Stimulated activated CD4-positive, alpha-beta T cell treated with anti-CD3 and anti-CD28 coated beads, Interleukin-1b, Interleukin-23, amount 100 ng/mL, for 24 hours (primary cell): Measurements from ENCODE around the gene FNDC11.

ENCODE experiments used
- DNase-seq, 4 experiments: peaks; one replicate each; pipeline ENCODE4 v3.0.0-alpha.2; 2020; ENCODE audit warnings: low read depth in 4 of 4, low spot score in 1 of 4

FNDC11 gene

DNA sequence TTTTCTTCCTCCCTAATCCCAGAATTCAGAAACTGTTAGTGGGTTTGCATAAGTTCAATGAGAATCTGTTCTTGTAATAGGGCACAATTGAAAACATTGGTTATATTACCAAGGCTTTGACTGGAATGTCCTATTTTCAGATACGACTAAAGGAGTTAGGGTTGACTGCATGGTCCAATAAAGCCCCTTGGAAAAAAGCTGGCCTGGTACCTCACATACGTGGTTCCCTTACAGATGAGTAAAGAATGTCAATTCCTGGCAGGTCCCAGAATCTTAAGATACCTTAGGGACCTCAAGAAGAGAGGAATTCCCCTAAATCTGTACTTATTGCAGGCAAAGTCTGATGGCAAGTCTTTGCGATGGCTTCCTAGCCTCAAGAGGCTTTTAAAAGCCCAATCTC is 28.8 kb upstream of the FNDC11 start:
- DNase-seq = no peak

DNA sequence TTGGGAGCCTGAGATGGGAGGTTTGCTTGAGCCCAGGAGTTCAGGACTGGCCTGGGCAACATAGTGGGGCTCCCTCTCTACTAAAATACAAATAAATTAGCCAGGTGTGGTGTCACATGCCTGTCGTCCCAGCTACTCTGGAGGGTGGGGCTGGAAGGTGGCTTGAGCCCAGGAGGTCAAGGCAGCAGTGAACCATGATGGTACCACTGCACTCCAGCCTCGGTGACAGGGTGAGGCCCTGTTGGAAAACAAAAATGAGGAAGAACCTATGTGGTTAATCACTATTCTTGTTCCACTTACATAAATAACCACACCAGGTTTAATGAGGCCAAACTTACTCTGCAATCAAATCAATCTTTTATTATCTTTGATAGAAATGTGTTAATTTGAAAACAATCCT is 28.0 kb upstream of the FNDC11 start:
- DNase-seq = no peak

DNA sequence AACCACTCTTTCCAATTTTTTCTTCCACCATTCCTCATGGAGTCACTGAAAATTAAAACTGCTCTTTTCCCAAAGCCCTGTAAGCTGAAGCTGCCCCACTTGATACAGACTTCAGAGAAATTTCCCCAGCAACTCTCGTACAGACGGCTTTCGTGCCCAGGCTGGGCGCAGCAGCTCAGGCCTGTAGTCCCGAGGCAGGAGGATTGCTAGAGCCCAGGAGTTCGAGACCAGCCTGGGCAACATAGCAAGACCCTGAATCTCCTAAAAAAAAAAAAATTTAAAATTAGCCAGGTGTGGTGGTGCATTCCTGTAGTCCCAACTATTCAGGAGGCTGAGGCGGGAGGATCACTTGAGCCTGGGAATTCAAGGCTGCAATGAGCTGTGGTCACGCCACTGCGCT is 26.8 kb upstream of the FNDC11 start:
- no peak for DNase-seq

DNA sequence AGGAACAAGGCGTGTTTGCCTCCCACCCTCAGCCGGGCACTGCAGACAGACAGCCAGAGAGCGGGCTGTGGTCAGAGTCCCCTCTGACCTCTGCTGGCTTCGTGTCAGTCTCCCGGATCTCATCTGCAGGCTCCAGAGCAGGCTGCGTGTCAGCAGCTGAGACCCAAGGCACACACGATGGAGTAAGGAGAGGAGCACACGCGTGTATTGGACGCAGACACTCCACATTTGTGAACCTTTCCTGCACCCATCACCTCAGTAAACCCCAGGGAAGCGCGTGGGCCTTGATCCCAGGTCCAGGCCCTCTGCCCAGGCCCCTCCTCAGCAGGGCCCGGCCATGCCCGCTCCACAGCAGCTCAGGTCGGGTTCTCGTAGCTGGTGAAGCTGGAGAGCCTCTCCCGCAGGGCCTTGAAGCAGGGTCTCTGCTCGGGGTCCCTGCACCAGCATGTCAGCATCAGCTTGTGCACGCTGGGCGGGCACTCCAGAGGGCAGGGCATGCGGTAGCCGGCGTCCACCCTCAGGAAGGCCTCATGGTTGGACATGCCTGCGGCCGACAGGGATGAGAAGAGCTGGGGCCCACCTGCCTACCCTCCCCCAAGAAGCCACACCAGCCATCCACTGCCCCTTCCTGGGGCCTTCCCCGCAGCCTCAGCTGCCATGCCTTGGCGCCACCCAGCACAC is 24.6 kb upstream of the FNDC11 start:
- DNase-seq = no peak

DNA sequence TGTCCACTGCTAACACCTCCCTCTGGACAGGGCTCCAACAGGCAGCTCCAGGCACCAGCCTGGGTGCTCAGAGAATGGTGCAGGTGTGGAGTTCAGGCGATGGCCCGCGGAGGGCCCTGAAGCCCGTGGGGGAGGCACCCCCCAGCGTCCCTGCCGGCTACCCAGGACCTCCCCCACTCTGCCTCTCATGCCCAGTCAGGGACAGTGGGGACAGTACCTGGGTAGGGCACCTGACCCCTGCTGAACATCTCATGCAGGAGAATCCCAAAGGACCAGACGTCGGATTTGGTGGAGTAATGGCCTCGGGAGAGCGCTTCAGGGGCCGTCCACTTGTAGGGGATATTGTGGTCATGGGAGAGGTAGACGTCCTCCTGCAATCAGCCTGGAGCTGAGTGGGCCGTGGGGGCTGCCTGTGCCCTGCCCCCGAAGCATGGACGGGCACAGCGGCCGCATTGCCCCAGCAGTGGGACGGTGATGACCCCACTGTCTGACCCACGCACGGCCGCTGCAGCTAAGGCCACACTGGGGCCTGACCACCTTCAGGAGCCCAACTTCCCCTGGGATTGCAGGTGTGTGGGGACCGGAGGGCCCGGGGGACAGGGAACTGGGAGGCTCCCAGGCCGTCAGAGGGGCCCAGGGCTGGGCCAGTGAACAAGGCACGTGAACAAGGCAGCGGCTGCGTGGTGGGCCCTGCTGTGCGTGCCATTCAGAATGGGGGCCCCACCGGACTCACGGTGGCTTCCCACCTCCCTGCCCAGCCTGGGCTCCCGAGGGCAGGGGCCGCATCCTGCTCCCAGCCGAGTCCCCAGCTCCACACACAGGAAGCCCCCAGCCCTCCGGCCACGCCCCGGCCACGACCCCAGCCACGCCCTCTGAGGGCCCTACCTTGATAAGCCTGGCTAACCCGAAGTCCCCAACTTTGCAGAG is 23.8 kb upstream of the FNDC11 start:
- no peak for DNase-seq

DNA sequence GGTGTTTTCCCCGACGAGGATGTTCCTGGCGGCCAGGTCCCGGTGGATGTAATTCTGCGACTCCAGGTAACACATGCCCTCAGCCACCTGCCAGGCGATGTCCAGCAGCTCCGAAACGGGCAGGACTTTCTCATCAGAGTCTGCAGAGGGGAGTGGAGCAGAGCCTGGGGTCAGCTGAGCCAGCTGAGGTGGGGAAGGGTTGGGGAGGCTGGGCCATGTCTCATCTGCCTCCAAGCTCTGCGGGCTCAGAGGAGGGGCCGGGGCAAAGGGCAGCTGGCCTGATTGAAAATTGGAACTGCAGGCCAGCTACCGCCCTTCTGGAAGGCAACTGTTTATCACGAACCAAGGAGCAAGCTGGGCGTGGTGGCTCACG is 23.2 kb upstream of the FNDC11 start:
- DNase-seq = no peak

DNA sequence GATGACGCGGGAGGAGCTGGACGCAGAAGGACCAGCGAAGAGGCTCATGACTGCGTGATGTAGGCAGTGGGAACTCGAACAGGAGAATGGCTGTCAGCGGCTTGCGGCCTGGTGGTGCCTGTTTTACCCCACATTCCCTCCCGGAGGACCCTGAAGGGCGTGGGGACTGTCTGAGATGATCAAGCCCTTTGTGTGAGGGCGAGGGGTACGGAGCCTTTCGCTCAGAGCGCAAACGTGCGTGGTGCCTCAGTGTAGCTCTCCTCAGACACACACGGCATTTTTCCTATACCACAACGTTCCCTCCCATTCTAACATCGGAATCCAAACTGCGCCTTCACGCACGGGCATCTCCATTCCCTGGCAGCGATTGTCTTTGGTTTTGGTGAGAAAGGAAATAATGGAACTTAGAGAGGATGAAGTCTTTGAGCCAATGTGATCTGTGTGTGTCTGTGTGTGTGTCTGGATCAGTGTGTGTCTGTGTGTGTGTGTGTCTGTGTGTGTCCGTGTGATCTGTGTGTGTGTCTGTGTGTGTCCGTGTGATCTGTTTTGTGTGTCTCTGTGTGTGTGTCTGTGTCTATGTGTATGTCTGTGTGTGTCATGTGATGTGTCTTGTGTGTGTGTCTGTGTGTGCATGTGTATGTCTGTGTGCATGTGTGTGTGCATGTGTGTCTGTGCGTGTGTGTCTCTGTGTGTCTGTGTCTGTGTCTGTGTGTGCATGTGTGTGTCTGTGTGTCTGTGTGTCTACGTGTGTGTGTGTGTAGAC is 22.1 kb upstream of the FNDC11 start:
- no peak for DNase-seq

DNA sequence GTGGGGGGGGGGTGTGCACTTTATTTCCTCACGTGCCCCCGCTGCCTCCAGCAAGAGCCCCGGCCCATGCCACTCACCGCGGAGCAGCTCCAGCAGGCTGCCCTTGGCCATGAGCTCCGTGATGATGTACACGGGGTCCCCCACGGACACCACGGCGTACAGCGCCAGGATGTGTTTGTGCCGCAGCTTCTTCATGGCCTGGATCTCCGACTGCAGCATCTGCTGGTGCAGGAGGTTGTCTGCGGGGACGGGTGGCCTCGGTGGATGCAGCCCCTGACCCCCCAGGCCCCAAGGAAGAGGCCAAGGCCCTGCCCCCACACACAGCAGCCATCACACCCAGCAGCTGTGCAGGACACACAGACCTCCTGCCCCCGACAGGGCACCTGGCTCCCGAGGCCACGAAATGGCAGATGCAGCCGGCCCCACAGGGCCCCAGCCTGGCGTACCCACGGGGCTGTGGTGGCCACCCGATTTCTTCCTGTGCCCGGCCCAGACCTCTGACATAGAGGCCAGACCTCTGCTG is 21.4 kb upstream of the FNDC11 start:
- no peak for DNase-seq

DNA sequence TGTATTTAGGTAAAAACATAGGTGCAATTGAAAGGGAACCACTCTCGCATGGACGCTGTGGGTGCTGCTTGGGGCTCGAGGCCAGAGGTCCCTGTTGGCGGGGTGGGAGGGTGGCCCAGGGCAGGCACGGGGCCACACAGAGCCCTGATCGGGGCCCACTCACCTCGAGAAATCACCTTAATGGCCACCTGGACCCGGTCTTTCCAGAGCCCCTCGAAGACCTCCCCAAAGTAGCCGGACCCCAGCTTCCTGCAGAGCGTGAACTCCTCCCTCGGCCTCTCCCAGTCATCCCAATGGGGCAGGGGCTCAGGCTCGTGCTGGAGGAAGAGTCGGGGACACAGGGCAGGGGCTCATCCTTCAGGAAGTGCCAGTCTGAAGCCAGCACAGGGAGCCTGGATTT is 20.6 kb upstream of the FNDC11 start:
- no peak for DNase-seq

DNA sequence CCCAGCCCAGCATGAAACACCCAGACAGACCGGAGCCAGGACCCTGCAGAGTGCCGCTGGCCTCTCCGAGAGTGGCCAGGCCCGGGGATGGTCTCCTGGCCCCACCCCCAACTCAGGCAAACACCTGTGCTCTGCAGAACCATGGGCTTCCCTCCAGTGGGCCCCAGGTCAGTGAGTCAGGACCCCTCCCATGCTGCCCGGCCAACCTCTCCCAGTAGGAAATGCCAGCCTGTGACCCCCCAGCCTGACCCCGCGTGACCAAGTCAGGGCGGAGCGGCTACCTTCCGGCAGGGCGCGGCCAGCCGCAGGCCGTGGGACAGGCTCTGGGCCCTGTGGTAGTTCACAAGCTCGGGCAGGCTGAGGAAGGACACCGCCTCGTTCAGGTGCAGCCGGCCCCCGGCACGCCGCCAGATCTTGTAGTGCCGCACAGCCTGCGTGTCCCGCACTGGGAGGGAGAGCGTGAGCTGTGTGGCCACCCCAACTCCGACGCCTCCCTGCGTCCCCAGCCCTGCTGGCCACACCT is 20.0 kb upstream of the FNDC11 start:
- no peak for DNase-seq

DNA sequence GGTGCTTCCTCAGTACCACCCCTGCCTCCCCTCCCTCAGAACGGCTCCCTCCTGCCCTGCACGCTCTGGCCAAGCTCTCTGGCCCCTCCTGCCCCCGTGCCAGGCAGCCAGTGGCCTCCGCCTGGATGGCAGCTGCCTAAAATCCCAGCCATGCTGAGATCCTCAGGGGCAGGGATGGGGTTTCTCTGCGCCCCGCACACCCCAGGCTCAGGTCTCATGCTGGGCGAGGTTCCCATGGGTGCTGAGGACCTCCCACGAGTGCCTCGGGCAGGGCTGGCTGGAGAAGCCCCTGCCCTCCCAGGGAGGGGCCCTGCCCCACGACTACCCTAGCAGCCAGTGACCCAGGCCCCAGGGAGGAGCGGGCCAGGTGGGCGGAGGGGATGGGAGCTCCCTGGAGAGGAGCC is 19.5 kb upstream of the FNDC11 start:
- DNase-seq = no peak

DNA sequence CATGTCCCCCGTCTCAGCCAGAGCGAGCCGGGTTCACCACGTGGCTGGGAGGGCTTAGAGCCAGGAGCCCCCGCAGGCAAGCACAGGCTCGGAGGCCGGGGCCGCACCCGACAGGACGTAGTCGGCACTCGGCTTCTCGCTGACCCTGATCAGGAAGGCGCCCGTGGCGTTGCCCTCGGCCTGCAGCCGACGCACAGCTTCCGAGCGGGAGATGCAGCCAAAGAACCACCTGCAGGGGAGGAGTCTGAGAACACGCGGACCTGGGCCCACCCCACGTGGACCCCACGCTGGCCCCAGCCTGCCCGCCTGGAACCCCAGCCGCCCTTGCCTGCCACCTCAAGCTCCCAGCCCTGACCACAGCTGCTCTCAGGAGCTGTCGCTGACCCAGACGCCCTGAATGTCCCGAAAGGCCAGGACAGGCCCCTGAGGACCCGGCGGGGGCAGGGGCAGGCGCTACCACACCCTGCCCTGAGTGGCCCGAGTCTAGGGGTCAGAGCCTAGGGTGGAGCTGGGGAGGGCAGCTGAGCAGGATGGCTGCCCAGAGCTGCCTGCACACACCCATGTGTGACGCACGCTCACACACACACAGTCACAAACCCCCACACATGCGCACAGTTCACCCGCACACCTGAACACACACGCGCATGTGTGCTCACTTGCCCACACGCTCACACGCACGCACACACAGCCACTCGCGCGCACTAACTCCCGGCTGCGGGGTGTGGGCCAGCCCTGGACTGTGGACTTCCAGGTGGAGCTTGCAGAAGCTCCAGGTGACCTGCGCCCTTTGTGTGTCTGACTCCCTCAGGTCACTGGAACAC is 18.9 kb upstream of the FNDC11 start:
- no peak for DNase-seq

DNA sequence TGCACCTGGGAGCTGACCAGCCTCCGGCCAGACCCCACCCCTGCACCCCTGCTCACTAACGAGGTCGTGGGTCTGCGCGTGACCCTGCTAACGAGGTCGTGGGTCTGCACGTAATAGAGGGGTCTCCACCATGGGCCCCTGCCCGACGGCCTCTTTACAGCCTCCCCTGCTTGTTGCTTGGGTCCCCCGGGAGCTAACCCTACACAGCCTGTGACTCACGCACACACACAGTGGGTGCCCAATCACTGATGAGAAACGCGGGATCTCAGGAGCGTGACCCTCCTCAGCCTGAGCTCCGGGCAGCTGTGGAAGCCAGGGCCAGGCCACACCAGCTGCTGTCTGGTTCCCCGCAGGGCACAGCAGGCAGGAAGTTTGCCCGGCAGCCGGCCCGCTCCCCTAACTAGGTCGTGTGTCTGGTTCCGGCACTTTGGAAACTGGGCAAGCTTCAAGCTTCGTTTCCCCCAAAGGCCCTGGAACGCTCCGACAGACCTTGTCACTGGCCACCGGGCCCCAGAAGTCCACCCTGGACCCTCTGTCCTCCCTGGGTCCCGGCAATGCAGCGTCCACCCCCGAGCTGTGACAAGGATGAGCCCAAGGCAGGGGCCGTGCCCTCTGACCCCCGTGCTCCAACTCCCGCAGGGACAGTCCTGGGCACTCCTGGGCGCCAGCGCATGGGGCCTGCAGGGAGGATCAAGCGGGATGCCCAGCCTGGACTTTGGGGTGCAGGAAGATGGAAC is 17.6 kb upstream of the FNDC11 start:
- no peak for DNase-seq

DNA sequence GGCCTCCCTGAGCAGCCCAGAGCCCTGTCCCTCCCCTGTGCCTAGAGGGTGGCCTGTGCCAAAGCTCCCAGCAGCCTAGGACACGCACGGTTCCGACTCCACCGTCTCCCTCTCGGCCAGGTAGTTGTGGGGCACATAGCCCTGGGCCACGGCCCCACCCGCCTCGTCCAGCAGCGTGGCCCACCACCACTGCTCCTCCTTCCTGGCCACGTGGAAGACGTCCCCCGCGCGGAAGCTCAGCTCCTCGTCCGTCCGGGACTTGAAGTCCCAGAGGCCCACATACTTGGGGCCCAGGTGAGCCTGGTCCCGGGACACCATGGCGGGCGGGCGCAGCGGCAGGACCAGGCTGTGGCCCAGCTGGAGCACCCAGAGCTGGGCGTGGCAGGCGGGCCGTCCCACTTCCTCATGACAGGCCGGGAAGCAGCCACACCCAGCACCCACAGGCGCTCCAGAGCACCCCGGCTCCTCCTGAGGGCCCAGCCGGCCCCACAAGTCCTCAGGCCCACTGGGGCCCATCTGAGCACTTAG is 16.9 kb upstream of the FNDC11 start, which contains the start of gene PTK6:
Gene PTK6 (minus strand): TSS at position 380 of the 528 bp plus-strand sequence. CDS start 62 bp downstream, at position 318.
- DNase-seq = peak in 1 of 4 experiments; percentile 35

DNA sequence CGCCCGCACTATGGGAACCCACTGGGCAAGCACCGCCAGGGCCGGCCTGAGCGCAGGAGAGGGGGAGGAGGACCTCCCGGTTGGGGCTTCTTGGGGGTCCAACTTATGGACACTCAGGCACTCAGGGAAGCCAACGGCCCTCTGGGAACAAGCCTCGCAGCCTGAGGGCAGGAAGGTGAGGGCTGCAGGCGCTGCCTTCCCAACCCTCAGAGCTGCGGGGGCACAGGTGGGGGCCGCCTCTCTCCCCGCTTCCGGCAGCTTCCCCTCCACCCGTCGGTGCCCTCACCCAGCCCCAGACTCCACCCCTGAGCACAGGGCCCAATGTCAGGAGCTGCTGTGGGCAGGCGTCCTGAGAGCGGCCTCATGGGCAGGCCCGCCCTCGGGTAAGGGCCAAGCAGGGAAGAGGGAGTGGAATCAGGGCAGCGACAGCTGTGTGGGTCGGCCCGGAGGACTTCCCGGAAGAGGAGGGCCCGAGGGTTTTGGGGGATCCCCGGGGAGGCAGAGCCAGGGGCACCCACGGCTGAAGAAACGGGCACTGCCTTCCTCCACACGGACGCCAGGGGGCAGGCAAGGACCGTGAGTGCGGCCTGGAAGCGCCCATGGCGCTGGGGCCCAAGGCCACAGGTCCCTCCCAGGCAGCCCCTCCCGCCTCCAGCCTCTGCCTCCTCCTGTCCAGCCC is 16.3 kb upstream of the FNDC11 start:
- DNase-seq = peak; percentile 83 to 94 (median 86)

DNA sequence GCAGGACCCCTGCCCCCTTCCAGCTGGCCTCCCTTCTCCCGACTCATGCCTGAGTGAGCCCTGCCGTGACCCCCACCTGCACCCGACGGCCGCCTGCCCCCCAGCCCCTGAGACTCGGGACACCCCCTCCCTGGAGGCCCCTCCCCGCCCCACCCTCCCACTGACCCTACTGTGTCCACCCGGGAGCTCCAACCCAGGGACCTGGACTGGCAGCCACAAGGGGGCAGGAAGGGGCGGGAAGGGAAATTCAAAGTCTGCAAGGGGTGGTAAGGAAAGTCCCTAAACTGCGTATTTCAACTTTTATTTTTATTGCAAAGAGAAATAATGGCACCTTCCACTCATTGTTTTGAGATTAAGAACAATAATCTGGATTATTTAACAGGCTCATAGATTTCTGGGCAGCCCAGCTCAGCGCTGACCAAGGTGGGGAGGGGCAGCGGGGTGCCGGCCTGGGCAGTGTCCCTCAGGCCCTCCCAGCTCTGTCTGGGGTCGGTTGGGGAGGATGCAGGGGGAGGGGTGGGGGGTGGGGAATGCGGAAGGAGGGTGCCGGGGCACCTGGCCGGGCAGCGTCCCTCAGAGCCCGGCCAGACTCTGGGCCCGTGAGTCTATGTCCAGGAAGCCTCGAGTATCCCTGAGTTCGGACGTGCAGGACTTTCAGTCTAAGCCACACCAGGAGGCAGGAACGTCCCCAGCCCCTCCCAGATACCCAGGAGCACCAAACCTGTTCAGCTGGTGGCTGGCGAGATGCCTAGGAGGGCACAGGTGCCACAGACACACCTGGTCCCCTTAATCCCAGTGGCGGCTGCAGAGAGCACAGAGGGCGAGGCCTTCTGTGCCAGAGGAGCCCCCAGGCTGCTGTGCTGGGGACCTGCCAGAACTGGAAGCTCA is 15.5 kb upstream of the FNDC11 start:
- no peak for DNase-seq

DNA sequence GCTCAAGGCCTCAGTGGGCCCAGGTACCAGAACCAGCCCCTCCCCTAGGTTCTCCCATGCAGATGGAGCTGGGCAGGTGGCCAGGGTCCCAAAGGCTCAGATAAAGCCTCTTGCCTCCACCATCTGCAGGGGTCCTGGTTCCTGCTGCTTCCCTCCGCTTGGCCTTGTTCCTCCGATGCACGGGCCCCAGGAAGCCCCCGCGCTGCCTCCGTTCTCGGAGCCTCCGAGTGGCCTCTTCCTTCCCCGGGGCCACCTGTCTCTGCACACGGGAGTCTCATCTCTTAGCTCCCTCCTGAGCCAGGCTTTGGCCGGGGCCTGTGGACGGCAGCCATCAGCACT is 14.9 kb upstream of the FNDC11 start:
- no peak for DNase-seq
